LNCaP clone FGC (cell line): ENCODE measurements around the gene ANO2.

Experiments
- DNase-seq: peaks from one replicate; pipeline ENCODE4 v3.0.0-alpha.2; 2011; ENCODE audit warnings: low read depth
- H3K4me3 ChIP-seq: 2 replicates; pipeline ENCODE4 v1.5.1; 2011; ENCODE audit warnings: mild to moderate bottlenecking, low read depth, low read length, control low read depth
- CTCF ChIP-seq: IDR thresholded peaks from 2 replicates; pipeline ENCODE4 v1.5.1; 2012; ENCODE audit warnings: mild to moderate bottlenecking; ENCODE audit not compliant: control insufficient read depth, insufficient read depth; ENCODE audit errors: extremely low read depth

The ANO2 gene

GRCh38 chr12:5945071-5946008 lies at the start of gene ANO2:
TSS of gene ANO2 (minus strand) at chr12:5945259. CDS start at chr12:5945217, 42 bp downstream.
- no peak for TF ChIP-seq CTCF
- DNase-seq: no peak
- H3K4me3 ChIP-seq: peak within 1 kb of the TSS; percentile 58

- no peak for DNase-seq
- TF ChIP-seq CTCF: no peak
- no peak overlapping the region for H3K4me3 ChIP-seq
These were observed 44.6 kb upstream of the ANO2 start for GRCh38 chr12:5989621-5990020.

DNA sequence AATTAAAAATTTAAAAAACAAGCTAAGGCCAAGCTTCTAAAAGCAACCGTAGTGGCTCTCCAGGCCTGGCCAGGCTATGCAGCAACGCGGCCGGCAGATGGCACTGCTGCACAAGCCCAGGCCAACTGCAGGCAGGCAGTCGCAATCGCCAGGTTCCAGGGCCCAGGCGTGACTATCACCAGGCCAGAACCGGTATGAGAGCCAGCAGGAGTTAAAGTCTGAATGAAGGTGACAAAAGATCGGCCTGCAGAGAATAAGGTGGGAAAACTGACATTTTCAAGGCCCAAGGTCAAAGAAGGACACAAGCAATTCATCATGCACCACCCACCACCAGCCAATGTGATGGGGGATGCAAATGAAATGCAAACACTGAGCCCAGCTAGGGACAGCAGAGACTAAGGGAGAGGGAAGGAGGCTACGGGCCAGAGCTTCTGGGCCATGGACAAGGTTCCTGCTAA lies 43.6 kb upstream of the ANO2 start:
- TF ChIP-seq CTCF: peak; percentile 96
- DNase-seq: peak; percentile 64

DNA sequence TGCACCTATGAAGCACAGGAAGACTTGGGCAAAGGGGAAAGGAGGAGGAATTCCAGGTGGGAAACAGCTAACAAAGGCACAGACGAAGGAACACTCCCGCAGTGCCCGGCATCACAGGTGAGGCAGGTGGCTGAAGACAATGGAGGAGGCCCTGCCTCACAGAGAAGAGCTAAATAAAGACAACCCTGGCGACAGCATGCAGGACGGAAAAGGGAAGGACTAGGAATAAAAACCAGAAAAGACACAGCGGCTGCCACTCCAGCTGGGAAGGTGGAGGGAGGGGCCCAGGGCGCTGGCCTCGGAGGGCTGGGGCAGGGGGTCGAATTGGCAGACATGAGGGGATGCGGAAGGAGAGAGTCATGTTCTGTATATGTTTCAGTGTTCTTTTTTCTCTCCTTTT lies 43.0 kb upstream of the ANO2 start:
- no peak overlapping the region for H3K4me3 ChIP-seq
- TF ChIP-seq CTCF: no peak
- no peak for DNase-seq

More for the DNA sequence above, 43.6 kb upstream of the ANO2 start:
- H3K4me3 ChIP-seq: no peak overlapping the region

DNA sequence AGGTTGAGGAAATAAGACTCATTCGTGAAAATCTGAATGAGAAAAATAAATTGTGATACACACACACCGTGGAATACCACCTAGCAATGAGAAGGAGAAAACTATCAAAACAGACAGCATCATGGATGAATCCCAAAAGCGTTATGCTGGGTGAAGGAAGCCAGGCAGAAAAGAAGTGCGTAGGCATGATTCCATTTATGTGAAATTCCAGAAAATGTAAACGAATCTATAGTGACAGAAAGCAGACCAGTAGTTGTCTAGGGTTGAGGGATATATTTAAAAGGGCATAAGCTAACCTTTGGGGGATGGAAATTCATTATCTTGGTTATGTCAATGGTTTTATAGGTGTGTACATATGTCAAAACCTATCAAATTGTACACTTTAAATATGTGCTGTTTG lies 42.5 kb upstream of the ANO2 start:
- TF ChIP-seq CTCF: no peak
- no peak for DNase-seq
- H3K4me3 ChIP-seq: no peak overlapping the region

DNA sequence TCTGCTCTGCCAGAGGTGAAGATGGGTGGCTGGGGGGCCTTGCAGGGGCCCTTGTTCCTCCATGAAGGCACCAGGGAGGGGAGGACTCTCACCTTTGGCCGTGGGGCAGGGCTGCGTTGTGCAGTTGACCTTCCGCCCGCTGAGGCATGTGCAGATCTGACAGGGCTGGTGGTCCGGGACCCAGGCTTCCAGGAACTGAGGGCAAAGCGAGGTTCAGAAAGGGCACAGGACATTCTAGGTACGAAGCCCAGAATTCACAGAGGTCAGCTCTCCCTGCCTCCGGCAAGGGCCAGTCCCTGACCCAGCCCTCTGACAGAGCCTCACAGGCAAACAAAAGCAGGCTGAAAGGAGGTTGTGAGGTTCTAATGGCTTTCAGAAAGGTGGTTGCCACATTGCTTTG lies 40.4 kb upstream of the ANO2 start:
- H3K4me3 ChIP-seq: no peak overlapping the region
- TF ChIP-seq CTCF: no peak
- no peak for DNase-seq
